ENCODE data around the gene ST6GALNAC1.
"Not testable (repeated sequence)": the region's sequence is repeated elsewhere in the genome, so short reads cannot be mapped to it uniquely, and the experiment has no call there.

ST6GALNAC1 gene

GRCh38 chr17:76644995-76645394 lies 1.4 kb upstream of the ST6GALNAC1 start:
- Mint-ChIP-seq H3K9me3 (peaks cover 7 to 9% of the 10 kb centered on the region in 2 donors), H3K4me3 (no peak overlapping the region), H3K27ac (no peak overlapping the region), H3K36me3 (peaks cover 3 to 8% of the 10 kb centered on the region in 2 donors), H3K27me3 (peaks cover 20 to 37% of the 10 kb centered on the region in 2 donors), H3K4me1 (no peaks in the 10 kb centered on the region)
- ATAC-seq (replicated peaks) (no peak), DNase-seq (no peak)

DNA sequence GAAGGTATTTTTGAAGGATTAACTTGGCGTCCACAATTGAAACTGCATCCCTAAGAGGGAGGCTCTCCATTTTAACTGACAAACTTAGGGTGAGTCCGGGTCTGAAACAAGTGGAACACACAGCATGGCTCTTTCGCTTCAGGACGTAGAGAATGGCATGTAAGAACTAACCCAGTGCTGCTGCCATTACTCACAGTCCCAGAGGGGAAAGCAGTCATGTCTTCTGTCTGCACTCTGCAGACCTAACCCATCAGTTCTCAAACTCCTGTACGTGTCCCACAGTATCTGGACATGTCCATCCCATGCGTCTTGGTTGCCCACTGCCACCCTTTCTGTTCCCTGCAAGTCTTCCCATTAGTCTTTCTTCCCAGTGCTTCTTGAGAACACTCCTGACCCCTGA lies 563 bp downstream of the ST6GALNAC1 start:
- peaks cover 21 to 37% of the 10 kb centered on the region in 2 donors for H3K27me3 Mint-ChIP-seq
- no peaks in the 10 kb centered on the region for H3K4me1 Mint-ChIP-seq
- H3K4me3 Mint-ChIP-seq, result no peak overlapping the region
- ATAC-seq (replicated peaks) (no peak), DNase-seq (no peak)
- H3K36me3 Mint-ChIP-seq, result peaks cover 3 to 8% of the 10 kb centered on the region in 2 donors
- H3K9me3 Mint-ChIP-seq, result peaks cover 7 to 9% of the 10 kb centered on the region in 2 donors
- no peak overlapping the region for H3K27ac Mint-ChIP-seq

GRCh38 chr17:76642032-76642561 lies 1.5 kb downstream of the ST6GALNAC1 start:
- DNase-seq, result no peak
- peaks cover 3 to 8% of the 10 kb centered on the region in 2 donors for H3K36me3 Mint-ChIP-seq
- H3K4me3 Mint-ChIP-seq, result no peak overlapping the region

GRCh38 chr17:76641501-76641900 lies 2.1 kb downstream of the ST6GALNAC1 start:
- Mint-ChIP-seq H3K27me3 (peaks cover 21 to 33% of the 10 kb centered on the region in 2 donors), H3K4me1 (no peaks in the 10 kb centered on the region), H3K36me3 (peaks cover under 1 to 5% of the 10 kb centered on the region in 2 donors), H3K4me3 (no peak overlapping the region), H3K27ac (no peak overlapping the region), H3K9me3 (peaks cover 5 to 6% of the 10 kb centered on the region in 2 donors)
- ATAC-seq (replicated peaks), result no peak
- no peak for DNase-seq

More at GRCh38 chr17:76642032-76642561, 1.5 kb downstream of the ST6GALNAC1 start:
- H3K4me1 Mint-ChIP-seq, result no peaks in the 10 kb centered on the region
- ATAC-seq (replicated peaks), result no peak
- H3K9me3 Mint-ChIP-seq, result peaks cover 7 to 9% of the 10 kb centered on the region in 2 donors
- H3K27me3 Mint-ChIP-seq, result peaks cover 21 to 37% of the 10 kb centered on the region in 2 donors
- no peak overlapping the region for H3K27ac Mint-ChIP-seq

DNA sequence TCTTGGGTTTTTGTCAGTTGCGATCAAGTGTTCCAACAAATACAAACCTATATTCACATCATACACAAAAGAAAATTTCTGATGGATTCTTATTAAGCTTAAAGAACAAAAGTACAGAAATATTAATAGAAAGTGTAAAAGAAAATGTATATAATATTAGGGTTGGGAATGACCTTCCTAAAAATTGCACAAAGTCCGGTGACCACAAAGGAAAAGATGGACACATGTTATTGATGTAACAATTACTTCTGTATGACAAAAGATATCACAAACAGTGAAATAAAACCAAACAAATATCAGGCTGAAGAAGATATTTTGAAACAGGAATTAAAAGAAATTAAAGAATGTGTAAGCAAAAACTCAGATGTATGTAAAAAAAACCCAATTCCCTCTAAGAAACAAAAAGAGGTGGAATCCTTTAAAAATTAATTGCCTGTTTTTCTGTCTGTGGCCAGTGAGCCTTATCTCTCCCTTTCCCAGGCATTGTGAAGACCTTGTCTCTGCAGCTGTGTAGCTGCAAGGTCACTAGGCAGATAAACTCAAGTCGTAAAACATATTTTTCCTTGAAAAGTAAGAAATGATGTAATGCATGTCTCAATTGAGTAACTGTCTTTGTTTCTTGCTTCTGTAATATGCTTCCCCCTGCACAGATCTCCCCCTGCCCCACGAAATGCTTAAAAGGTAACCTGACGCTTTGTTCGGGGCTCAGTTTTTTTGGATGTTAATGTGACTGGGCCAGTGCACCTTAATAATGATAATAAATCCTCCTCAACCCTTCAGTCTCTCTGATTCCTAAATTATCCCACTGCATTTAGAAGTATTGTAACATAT lies 2.8 kb downstream of the ST6GALNAC1 start:
- no peak for DNase-seq
- H3K27ac Mint-ChIP-seq, result no peak overlapping the region
- peaks cover 0 to 4% of the 10 kb centered on the region in 2 donors for H3K36me3 Mint-ChIP-seq
- ATAC-seq (replicated peaks), result no peak
- peaks cover 24 to 26% of the 10 kb centered on the region in 2 donors for H3K27me3 Mint-ChIP-seq
- H3K9me3 Mint-ChIP-seq, result peaks cover 0 to 1% of the 10 kb centered on the region in 2 donors
- no peak overlapping the region for H3K4me3 Mint-ChIP-seq
- no peaks in the 10 kb centered on the region for H3K4me1 Mint-ChIP-seq

- no peaks in the 10 kb centered on the region for H3K9me3 Mint-ChIP-seq
- no peaks in the 10 kb centered on the region for H3K36me3 Mint-ChIP-seq
- H3K27ac Mint-ChIP-seq, result no peak overlapping the region
- DNase-seq (no peak), ATAC-seq (replicated peaks) (no peak)
- no peaks in the 10 kb centered on the region for H3K4me1 Mint-ChIP-seq
- no peak overlapping the region for H3K4me3 Mint-ChIP-seq
- H3K27me3 Mint-ChIP-seq, result peaks cover 15 to 20% of the 10 kb centered on the region in 2 donors
Observed at GRCh38 chr17:76638263-76638662, 5.3 kb downstream of the ST6GALNAC1 start.

GRCh38 chr17:76636486-76637206 lies 6.9 kb downstream of the ST6GALNAC1 start:
- H3K4me1 Mint-ChIP-seq; H3K36me3 Mint-ChIP-seq; ATAC-seq (replicated peaks); DNase-seq; H3K9me3 Mint-ChIP-seq; H3K27ac Mint-ChIP-seq; H3K4me3 Mint-ChIP-seq: not testable (repeated sequence)
- H3K27me3 Mint-ChIP-seq, result peaks cover 12 to 17% of the 10 kb centered on the region in 2 donors

- H3K36me3 Mint-ChIP-seq, result no peaks in the 10 kb centered on the region
- no peak overlapping the region for H3K27ac Mint-ChIP-seq
- DNase-seq (no peak), ATAC-seq (replicated peaks) (no peak)
- H3K27me3 Mint-ChIP-seq, result peaks cover 12 to 17% of the 10 kb centered on the region in 2 donors
- no peaks in the 10 kb centered on the region for H3K9me3 Mint-ChIP-seq
- no peaks in the 10 kb centered on the region for H3K4me1 Mint-ChIP-seq
- H3K4me3 Mint-ChIP-seq, result no peak overlapping the region
Observed at GRCh38 chr17:76635659-76636360, 7.7 kb downstream of the ST6GALNAC1 start.

GRCh38 chr17:76635039-76635438 lies 8.5 kb downstream of the ST6GALNAC1 start:
- H3K4me1 Mint-ChIP-seq, result no peaks in the 10 kb centered on the region
- H3K36me3 Mint-ChIP-seq, result no peaks in the 10 kb centered on the region
- ATAC-seq (replicated peaks) (no peak), DNase-seq (no peak)
- H3K4me3 Mint-ChIP-seq, result no peak overlapping the region
- H3K27ac Mint-ChIP-seq, result no peak overlapping the region
- peaks cover 12 to 17% of the 10 kb centered on the region in 2 donors for H3K27me3 Mint-ChIP-seq
- no peaks in the 10 kb centered on the region for H3K9me3 Mint-ChIP-seq

DNA sequence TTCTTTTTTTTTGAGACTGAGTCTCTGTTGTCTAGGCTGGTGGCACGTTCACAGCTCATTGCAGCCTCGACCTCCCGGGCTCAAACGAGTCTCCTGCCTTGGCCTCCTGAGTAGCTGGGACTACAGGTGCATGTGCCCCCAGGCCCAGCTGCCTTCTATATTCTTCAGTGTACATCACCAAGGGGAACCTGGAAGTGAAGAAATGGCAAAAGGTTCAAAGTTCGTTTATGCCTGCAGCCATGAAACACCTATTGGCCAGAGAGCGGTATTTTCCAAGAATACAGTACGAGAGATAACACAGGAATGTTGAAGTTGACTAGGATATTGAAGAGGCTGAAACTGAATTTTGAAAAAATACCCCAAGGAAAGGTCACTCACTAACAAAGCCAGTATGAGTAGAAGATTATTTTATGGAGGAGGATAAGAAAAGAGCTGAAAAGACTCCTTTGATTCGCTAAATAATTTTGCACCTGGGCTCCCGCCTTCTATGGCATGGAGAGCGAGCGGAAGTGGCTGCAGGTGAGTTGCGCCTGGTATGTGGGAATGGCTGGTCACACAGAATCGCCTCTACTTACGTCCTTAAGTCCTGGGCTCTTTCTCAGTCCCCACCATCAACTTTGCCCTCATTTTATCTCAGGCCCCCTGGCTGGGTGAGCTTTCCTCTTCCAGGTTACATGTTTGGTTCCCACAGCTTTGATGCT lies 9.8 kb downstream of the ST6GALNAC1 start:
- no peak for ATAC-seq (replicated peaks)

DNA sequence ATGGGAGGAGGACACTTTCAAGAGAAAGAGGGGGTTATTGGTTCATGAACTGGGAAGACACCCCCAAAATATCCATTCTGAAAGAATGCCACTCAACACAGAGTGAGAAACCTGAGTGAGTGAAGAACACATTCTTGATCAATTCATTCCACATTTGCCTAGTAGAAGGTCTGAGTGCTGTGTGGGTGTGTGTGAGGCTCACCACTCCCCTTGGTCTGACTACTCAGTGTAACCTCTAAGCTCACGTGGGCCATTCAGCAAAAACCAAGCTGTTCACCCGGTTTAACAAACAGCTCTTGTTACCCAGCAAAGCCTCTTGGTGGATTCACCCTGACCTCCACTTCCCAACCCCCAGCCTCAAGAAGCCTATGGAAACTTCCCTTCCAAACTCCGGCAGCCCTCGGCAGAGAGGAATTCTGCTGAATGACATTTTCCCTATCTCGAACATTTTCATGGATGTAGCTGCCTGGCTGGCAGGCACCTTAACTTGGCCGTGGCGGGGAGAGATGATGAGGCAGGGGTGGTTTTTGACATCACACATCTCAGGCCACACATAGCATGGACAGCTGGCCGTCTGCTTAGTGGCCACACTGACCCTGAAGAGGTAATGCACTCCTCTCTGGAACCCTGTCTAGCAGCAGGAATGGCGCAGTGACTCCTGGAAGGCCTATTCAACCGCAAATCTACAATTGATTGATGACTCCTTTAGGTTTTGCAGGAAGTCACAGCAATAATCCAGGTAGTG lies 11.6 kb downstream of the ST6GALNAC1 start:
- Mint-ChIP-seq H3K27me3 (peaks cover 11 to 23% of the 10 kb centered on the region in 2 donors), H3K4me3 (no peak overlapping the region), H3K9me3 (no peaks in the 10 kb centered on the region), H3K4me1 (no peaks in the 10 kb centered on the region), H3K27ac (no peak overlapping the region), H3K36me3 (no peaks in the 10 kb centered on the region)
- ATAC-seq (replicated peaks), result peak in 1 of 2 donors; percentile 34
- no peak for DNase-seq

More for the DNA sequence above, 9.8 kb downstream of the ST6GALNAC1 start:
- Mint-ChIP-seq H3K27me3 (peaks cover 13 to 17% of the 10 kb centered on the region in 2 donors), H3K36me3 (no peaks in the 10 kb centered on the region), H3K27ac (no peak overlapping the region), H3K4me1 (no peaks in the 10 kb centered on the region), H3K4me3 (no peak overlapping the region), H3K9me3 (no peaks in the 10 kb centered on the region)
- no peak for DNase-seq

DNA sequence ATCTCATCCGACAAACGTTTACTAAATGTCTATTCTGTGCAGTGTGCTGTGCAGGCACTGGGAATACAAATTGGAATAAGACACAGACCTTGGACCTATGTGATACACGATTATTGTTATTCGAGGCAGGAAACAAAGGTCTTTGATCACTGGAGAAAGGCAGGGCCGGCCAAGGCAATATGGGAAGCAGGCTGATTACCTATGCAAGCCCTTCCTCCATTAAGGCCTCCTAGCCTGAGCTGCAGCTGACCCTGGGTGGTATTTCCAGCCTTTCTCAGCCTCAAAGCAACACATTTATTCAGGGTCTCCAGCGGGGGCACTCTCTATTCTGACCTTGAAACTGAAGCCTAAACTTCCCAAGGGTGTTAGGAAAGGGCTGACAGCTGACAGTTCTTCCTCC lies 13.4 kb downstream of the ST6GALNAC1 start:
- no peaks in the 10 kb centered on the region for H3K36me3 Mint-ChIP-seq
- peaks cover 14 to 18% of the 10 kb centered on the region in 2 donors for H3K27me3 Mint-ChIP-seq
- no peaks in the 10 kb centered on the region for H3K9me3 Mint-ChIP-seq
- H3K27ac Mint-ChIP-seq, result no peak overlapping the region
- DNase-seq (no peak), ATAC-seq (replicated peaks) (no peak)
- no peaks in the 10 kb centered on the region for H3K4me1 Mint-ChIP-seq
- no peak overlapping the region for H3K4me3 Mint-ChIP-seq

DNA sequence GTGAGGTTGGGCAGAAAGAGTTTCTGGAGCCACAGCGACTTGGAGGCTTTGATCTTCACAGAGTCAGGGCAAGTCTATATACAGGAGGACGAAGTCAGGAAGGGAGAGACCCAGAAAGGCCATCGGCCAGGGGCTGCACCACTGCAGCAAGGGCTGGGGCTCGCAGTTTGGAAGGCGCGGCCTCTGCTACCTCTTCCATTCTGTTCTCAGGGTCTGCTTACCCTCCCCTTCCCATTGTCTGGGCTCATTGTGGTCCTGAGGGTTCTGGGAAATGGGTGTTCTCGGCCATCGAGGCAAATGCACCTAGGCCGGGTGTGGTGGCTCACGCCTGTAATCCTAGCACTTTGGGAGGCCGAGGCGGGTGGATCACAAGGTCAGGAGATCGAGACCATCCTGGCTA lies 16.0 kb downstream of the ST6GALNAC1 start:
- Mint-ChIP-seq H3K27me3 (peaks cover 17 to 22% of the 10 kb centered on the region in 2 donors), H3K4me1 (peaks cover 6 to 11% of the 10 kb centered on the region in 2 donors), H3K36me3 (no peaks in the 10 kb centered on the region), H3K4me3 (no peak overlapping the region), H3K27ac (no peak overlapping the region), H3K9me3 (no peaks in the 10 kb centered on the region)
- DNase-seq (no peak), ATAC-seq (replicated peaks) (no peak)
